ENCODE measurements around the gene LRRFIP1.

Gene LRRFIP1

GRCh38 chr2:237708491-237708890 lies 81.1 kb downstream of the LRRFIP1 start:
- DNase-seq, result no peak

DNA sequence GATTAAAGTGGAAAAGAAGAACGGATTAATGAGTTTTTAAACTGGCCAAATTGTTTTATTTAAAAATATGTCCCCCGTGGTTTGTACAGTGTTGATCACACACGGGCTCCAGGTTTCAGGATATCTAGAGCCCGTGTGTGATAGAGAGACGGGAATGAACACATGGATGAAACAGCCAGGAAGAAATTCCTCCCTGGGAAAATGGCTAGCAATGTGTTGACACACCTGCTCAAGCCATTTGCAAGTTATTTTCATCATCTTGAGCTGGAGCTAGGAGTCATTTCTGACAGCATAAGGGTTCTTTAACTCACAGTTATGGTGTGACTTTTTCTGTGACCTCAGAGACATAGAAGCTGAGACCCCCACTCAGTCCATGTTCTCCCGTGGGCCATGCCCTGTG lies 81.6 kb downstream of the LRRFIP1 start:
- DNase-seq, result no peak

DNA sequence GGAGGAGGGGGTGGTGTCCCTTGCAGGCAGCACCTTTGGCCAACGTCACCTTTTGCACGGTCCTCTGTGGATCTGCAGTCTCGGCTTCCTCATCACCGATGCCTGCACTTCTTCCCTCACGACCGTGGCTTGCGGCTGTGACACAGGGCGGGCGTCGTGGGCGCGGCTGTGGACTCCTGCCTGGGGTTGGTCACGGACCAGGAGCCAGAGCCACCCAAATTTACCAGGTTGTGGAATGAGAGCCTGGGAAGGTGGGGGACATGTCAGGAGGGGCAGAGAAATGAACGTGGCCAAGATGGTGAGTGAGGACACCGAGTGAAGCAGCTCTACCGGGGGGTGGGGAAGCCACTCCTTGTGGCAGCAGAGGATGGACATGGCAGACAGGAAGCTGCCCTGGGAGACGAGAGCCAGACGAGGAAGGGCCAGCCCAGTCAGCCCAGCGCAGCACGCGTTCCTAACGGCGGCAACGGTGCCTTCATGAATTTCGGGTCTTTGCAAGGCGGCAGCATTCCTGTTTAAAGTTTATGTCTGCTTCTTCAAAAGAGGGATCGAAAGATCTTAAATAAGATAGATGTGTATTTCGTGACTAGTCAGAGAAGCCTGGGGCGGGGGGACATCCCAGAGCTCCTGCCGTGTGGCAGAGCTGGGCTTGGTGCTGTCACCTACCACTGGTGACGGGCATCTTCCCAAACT lies 84.2 kb downstream of the LRRFIP1 start:
- DNase-seq, result no peak

GRCh38 chr2:237712477-237713377 lies 85.3 kb downstream of the LRRFIP1 start:
- no peak for DNase-seq

- no peak for DNase-seq
These were observed 87.5 kb downstream of the LRRFIP1 start for GRCh38 chr2:237714690-237715458.

- no peak for DNase-seq
These were observed 88.1 kb downstream of the LRRFIP1 start for GRCh38 chr2:237715459-237715947.

DNA sequence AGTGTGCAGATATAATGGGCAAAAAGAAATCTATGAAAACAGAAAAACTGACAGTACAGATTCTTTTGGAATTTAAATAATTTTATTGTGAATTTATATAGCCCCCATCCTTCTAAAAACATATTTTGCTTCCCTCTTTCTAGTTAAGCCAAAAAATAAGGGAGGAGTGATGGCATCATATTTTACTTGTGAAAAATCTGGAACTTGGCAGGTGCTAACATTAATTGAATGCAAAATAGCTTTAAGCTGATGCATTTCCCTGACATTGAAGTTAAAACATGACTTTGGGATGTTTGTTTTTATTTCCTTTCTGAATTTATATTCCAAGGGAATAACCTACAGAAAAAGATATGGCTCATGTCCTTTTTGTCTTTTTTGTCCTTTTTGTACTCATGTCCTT lies 88.6 kb downstream of the LRRFIP1 start:
- no peak for DNase-seq

- no peak for DNase-seq
These were observed 90.2 kb downstream of the LRRFIP1 start for GRCh38 chr2:237717366-237718276.

- DNase-seq, result no peak
These were observed 90.9 kb downstream of the LRRFIP1 start for GRCh38 chr2:237718277-237718634.

GRCh38 chr2:237720444-237720843 lies 93.1 kb downstream of the LRRFIP1 start:
- DNase-seq, result no peak

GRCh38 chr2:237720957-237721356 lies 93.6 kb downstream of the LRRFIP1 start:
- DNase-seq, result no peak

DNA sequence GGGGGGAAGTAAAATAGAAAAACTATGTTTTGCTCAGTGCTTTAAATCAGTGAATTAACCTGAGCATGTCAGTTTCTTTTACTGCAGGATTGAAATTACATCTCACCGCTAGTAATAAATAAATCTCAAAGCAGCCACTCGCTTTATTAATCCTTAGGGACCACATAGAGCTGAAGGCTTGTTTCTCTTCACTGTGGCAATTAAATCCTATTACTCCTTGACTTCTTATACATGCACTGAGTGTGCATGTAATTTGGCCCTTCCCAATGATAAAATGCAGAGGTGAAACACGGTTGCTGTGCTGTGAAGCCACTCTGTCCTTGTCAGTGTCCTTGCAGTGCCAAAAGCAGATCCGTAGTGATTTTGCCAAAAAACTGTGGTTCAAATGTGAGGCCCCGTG lies 94.1 kb downstream of the LRRFIP1 start:
- DNase-seq, result no peak

DNA sequence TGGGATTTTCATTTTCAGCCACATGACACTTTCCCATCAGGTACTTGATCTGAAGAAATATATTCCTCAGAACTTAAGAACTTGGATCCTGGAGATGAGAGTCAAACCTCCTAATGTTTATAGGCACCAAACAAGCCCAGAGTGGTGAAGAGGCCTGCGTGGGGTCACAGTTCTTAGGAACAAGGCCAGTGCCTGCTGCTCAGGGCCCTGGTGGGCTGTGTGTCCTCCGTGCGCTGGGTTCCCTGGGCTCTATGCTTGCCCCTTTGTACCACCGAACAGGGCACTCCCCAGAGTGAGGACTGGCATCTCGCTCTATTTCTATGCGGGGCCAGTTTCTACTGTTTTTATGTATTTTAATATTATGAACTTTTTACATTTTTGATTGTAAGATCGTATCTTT lies 95.2 kb downstream of the LRRFIP1 start:
- DNase-seq, result no peak

- no peak for DNase-seq
These were observed 95.6 kb downstream of the LRRFIP1 start for GRCh38 chr2:237723023-237723422.

DNA sequence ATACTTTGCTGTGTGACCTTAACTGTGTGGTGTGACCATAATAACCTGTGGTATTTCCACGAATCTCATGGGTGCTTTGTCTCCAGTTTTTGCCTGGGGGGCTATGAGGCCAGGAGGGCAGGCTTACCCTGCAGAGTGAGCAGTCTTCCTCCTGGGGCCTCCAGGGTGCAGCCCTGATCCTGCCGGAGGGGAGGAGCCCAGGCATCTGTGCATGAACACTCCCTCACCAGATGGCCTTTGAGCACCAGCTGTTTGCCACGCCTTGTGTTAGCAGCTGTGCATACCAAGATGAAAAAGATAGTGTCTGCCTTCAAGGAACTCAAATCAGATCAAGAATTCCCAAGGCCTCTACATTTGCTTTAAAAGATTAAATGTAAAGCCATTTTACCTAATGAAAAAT lies 96.2 kb downstream of the LRRFIP1 start:
- no peak for DNase-seq

DNA sequence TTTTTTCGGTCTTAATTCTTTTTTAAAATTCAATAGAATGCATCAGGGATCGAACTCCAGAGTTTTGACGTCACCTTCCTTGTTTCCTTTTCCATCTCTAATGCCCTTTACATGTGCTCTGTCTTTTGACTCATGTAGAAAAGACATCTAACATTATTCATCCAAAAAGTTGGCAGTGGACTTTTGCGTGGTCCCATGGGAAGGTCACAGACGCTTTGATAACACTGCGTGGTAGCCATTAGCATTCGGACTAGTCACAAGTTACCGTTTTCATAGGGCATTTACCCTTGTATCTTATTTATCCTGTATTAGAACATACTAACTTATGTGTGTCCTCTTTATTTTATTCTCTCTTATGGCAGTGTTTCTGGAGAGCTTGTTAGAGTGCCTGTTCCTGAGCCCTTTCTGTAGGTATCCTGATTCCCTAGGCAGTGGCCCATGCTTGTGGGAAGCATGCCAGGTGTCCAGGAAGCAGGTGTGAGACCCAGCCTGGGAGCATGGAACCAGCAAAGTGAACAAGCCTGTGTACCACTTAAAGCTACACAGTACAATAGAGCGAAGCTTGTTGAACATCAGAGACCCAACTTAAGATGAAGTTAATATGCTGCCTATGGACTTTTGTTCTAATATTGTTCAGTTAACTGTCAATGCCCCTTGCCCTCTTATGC lies 97.6 kb downstream of the LRRFIP1 start:
- no peak for DNase-seq

- no peak for DNase-seq
These were observed 98.3 kb downstream of the LRRFIP1 start for GRCh38 chr2:237725661-237726060.

- no peak for DNase-seq
These were observed 99.0 kb downstream of the LRRFIP1 start for GRCh38 chr2:237726401-237726830.

GRCh38 chr2:237727363-237727762 lies 100.0 kb downstream of the LRRFIP1 start:
- no peak for DNase-seq

DNA sequence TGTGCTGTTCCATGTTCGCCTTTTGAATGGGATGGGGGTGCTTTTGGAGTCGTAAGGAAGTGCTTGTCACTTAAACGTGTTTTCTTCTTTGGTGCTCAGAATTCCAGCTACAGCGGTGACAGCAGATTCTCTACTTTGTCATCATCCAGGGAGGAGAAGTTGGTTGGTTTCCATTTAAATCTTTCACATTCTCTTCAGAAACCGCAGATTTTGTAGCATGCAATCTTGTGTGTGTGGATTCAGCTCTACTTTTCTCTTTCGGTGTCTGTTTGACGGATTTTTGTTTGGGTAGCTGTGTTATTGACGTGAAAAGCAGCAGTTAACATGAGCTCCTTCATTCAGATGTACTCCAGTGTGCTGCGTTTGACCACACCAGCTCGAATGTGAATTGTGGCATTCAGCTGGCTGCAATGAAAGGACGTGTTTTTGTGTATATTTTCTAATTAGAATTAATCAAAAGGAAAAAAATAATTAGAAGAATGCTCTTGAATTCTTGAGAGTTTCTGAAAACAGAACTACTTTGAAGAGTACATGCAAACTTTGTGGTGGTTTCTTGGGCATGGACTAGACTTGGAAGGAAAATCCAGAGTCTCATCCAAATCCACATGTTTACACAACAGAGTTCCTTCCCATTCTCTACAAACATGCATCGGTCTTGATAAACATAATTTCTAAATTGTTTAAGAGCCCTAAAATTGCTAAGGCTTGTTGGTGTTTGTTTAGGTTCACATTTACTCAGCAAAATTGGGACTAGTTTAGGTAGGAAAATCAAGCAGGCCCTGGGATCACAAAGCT lies 102.5 kb downstream of the LRRFIP1 start:
- no peak for DNase-seq

- peak; percentile 33 for DNase-seq
These were observed 104.3 kb downstream of the LRRFIP1 start for GRCh38 chr2:237731663-237732062.

Data from T1000 (cell line).